Calu3 (cell line): ENCODE results near the gene OXSR1. TPM values are rescaled to one million over a fixed set of nuclear protein-coding genes. Genes with fewer than 3 reads are reported as not detected.

ENCODE experiments used
- BruUV-seq: library from RNA; stranded (reverse); fragments of 400-500 nt; replicated peaks from 2 replicates; lab custom pipeline; 2021; lab: Mats Ljungman, UMichigan
- CTCF ChIA-PET: fragments of 300-600 bp; sonication (Branson Sonifier 250); formaldehyde crosslinking; loops from one replicate; lab custom pipeline; 2022; ENCODE audit warnings: antibody characterized with exemption; lab: Charles Lee
- DNase-seq: peaks from one replicate; pipeline ENCODE4 v3.0.0; 2022
- H3K27ac Mint-ChIP-seq: one replicate; pipeline ENCODE4 v1.8.0; 2022; ENCODE audit warnings: mixed read lengths; ENCODE audit not compliant: unreplicated experiment
- H3K27me3 Mint-ChIP-seq: one replicate; pipeline ENCODE4 v1.8.0; 2022; ENCODE audit warnings: mixed read lengths; ENCODE audit not compliant: unreplicated experiment
- H3K36me3 Mint-ChIP-seq: one replicate; pipeline ENCODE4 v1.8.0; 2022; ENCODE audit warnings: mild to moderate bottlenecking, moderate library complexity, mixed read lengths; ENCODE audit not compliant: insufficient read depth, unreplicated experiment
- H3K4me1 Mint-ChIP-seq: one replicate; pipeline ENCODE4 v1.8.0; 2022; ENCODE audit warnings: mild to moderate bottlenecking, low read depth, mixed read lengths; ENCODE audit not compliant: unreplicated experiment
- H3K4me3 Mint-ChIP-seq: one replicate; pipeline ENCODE4 v1.8.0; 2022; ENCODE audit warnings: mild to moderate bottlenecking, low read depth, moderate library complexity, mixed read lengths; ENCODE audit not compliant: unreplicated experiment
- H3K9me3 Mint-ChIP-seq: one replicate; pipeline ENCODE4 v1.8.0; 2022; ENCODE audit warnings: low read depth, mixed read lengths; ENCODE audit not compliant: unreplicated experiment
- CTCF ChIP-seq: fragments of 200-600 bp; IDR thresholded peaks from one replicate; pipeline ENCODE4 v1.8.0; 2022; ENCODE audit warnings: antibody characterized with exemption; ENCODE audit not compliant: unreplicated experiment
- intact Hi-C: fragments of 100-400 bp; cut with micrococcal nuclease; formaldehyde crosslinking; loops from one replicate; pipeline ENCODE4 v1.10.0; 2022; ENCODE audit not compliant: unreplicated experiment
- total RNA-seq: library from RNA; stranded (reverse); gene quantifications from 2 replicates; pipeline ENCODE4 v1.2.3, GENCODE V29; 2022

The OXSR1 gene
- total RNA-seq, 1 experiment from 2014 or later, result 50.4 TPM

GRCh38 chr3:38203690-38204089 is 38.4 kb downstream of the OXSR1 start:
- CTCF ChIA-PET, result interaction anchor here (1.1 kb wide), 1 partner anchor 11 kb away, joined by 3 read pairs; no protein-coding TSS in a partner anchor
- Mint-ChIP-seq H3K27ac (no peak overlapping the region), H3K4me1 (peaks cover 7% of the 10 kb centered on the region), H3K4me3 (no peak overlapping the region), H3K27me3 (no peaks in the 10 kb centered on the region), H3K9me3 (no peaks in the 10 kb centered on the region), H3K36me3 (peaks cover 15% of the 10 kb centered on the region)
- no TSS peak for BruUV-seq
- intact Hi-C loops, result no loop called here
- TF ChIP-seq CTCF, result no peak
- DNase-seq, result no peak

- peaks cover 17% of the 10 kb centered on the region for H3K36me3 Mint-ChIP-seq
- no peak overlapping the region for H3K4me3 Mint-ChIP-seq
- intact Hi-C loops, result no loop called here
- H3K27me3 Mint-ChIP-seq, result no peaks in the 10 kb centered on the region
- no peaks in the 10 kb centered on the region for H3K9me3 Mint-ChIP-seq
- peaks cover 7% of the 10 kb centered on the region for H3K4me1 Mint-ChIP-seq
- no peak overlapping the region for H3K27ac Mint-ChIP-seq
- CTCF ChIA-PET, result interaction anchor here (1.1 kb wide), 1 partner anchor 10 kb away, joined by 3 read pairs; no protein-coding TSS in a partner anchor
- DNase-seq, result no peak
- no TSS peak for BruUV-seq
- no peak for TF ChIP-seq CTCF
Measured at GRCh38 chr3:38204599-38205471, 39.5 kb downstream of the OXSR1 start.

- BruUV-seq, result no TSS peak
- intact Hi-C loops, result no loop called here
- Mint-ChIP-seq H3K9me3 (no peaks in the 10 kb centered on the region), H3K4me3 (no peak overlapping the region), H3K4me1 (peaks cover 13% of the 10 kb centered on the region), H3K27me3 (no peaks in the 10 kb centered on the region), H3K36me3 (peaks cover 11% of the 10 kb centered on the region), H3K27ac (no peak overlapping the region)
- no peak for TF ChIP-seq CTCF
- no peak for DNase-seq
- CTCF ChIA-PET, result no interaction called here
Measured at GRCh38 chr3:38205472-38205805, 40.1 kb downstream of the OXSR1 start.

DNA sequence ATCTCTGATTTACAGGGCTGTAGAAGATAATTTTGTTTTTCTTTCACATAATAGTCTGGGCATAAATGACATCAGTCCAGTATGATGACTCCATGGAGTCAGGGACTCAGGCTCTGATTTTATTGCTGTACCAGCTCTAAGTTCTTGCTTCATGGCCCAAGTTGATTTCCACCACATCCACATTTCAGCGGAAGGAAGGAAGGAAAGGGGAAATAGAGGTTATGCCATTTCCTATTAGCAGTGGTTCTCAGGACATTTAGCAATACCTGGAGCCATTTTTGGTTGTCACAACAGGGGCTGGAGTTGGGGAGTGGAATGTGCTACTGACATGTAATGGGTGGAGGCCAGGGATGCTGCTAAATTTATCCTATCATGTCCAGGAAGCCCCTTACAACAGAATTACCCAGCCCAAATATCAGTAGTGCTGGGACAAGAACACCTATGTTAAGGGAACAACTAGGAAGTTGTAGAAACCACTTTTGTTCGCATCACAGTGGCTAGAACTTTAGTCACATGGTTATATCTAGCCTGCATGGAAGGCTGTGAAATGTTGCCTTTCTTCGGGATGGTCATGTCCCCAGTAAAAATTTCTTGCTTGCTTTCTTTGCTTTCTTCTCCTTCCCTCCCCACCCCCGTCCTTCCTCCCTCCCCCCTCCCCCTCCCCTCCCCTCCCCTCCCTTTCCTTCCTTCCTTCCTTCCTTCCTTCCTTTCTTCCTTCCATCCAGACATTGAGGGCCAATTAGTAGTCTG is 42.1 kb downstream of the OXSR1 start:
- H3K27ac Mint-ChIP-seq, result no peak overlapping the region

More for the DNA sequence above, 42.1 kb downstream of the OXSR1 start:
- no peak for TF ChIP-seq CTCF
- H3K9me3 Mint-ChIP-seq, result no peaks in the 10 kb centered on the region
- DNase-seq, result no peak
- no TSS peak for BruUV-seq
- no peaks in the 10 kb centered on the region for H3K27me3 Mint-ChIP-seq
- peaks cover 22% of the 10 kb centered on the region for H3K4me1 Mint-ChIP-seq
- no peak overlapping the region for H3K4me3 Mint-ChIP-seq
- CTCF ChIA-PET, result no interaction called here
- intact Hi-C loops, result no loop called here
- H3K36me3 Mint-ChIP-seq, result peaks cover 5% of the 10 kb centered on the region
